Hematopoietic multipotent progenitor cell treated with erythropoietin and hydrocortisone succinate and interleukin-3 and kit ligand, for 6 days (in vitro differentiated cells): ENCODE data around the gene PRR32.
"Not testable (repeated sequence)": the region's sequence is repeated elsewhere in the genome, so short reads cannot be mapped to it uniquely, and the experiment has no call there.

ENCODE experiments used
- DNase-seq: peaks from one replicate; pipeline ENCODE4 v3.0.0-alpha.2; 2015

The PRR32 gene, protein sequence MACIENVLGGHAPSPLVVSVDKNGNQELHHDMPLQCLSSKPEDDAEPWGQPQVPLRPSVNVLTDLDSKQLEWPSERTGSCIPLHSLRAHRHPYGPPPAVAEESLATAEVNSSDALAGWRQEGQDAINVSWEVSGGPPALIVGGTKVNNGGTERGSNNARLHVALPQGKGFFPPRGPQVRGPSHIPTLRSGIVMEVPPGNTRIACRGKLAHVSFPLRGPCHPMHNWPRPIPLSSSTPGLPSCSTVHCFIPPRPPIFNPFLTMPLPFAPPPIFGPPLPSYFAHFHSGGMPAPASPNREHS

GRCh38 chrX:126819429-126819828 lies at the start of gene PRR32:
Gene PRR32 (plus strand): TSS chrX:126819729. CDS start chrX:126819844, 115 bp downstream.
- no peak for DNase-seq

GRCh38 chrX:126770179-126770578 lies 49.4 kb upstream of the PRR32 start:
- DNase-seq: peak; percentile 22

DNA sequence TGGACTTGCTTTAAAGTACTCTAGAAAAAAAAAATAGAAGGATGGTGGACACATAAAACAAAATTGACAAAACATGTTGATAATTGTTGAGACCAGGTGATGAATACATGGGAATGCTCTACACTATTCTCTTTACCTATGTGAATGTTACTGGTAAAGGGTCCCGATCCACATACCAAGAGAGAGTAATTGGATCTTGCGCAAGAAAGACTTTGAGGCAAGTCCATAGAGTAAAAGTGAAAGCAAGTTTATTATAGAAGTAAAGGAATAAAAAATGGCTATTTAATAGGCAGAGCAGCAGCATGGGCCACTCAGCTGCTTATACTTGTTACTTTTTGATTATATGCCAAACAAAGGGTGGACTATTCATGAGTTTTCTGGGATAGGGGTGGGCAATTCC lies 34.0 kb upstream of the PRR32 start:
- DNase-seq: no peak

DNA sequence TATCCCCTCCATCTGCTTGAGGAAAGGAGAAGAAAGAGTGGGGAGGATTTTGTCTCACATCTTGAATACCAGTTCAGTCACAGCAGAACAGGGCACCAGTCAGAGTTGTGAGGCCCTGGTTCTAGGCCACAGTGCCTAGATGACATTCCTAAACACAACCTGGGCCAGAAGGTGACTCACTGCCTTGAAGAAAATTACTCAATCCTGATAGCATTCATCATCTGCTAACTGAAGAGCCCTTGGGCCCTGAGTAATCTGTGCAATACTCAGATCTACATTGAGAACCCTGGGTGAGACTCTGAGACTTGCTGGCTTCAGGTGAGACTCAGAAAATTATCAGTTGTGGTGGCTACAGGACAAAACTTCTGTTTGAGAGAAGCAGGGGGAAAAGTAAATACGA lies 20.5 kb upstream of the PRR32 start:
- no peak for DNase-seq

GRCh38 chrX:126806784-126807183 lies 12.7 kb upstream of the PRR32 start:
- DNase-seq: not testable (repeated sequence)

DNA sequence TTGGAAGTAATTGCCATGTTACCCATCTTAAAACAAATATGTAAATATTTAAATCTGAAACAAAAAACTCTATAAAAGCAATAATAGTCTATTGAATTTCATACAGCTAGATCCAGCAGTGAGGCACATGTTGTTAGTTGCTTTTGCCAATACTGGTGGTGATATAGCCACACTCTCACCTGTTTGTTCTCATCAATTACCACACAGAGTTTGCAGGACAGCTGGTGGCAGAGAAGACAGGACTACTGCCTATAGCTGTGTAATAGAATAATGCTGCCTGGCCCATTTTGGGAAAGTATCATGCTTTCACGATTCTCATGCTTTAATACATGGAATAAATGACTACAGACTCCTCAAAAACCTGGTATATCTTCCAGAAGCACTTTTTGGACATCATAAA lies 3.7 kb upstream of the PRR32 start:
- DNase-seq: no peak

DNA sequence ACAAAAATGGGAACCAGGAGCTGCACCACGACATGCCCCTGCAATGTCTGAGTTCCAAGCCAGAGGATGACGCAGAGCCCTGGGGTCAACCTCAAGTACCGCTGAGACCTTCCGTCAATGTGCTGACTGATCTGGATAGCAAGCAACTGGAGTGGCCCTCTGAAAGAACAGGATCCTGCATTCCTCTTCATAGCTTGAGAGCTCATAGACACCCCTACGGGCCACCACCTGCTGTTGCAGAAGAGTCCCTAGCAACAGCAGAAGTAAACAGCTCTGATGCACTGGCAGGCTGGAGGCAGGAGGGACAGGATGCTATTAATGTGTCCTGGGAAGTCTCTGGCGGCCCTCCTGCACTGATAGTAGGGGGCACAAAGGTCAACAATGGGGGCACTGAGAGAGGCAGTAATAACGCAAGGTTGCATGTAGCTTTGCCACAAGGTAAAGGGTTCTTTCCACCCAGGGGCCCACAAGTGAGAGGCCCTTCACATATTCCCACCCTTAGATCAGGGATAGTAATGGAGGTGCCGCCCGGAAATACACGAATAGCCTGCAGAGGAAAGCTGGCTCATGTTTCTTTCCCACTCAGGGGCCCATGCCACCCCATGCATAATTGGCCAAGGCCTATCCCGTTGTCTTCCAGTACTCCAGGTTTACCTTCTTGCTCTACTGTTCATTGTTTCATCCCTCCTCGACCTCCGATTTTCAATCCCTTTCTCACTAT lies 1.3 kb downstream of the PRR32 start:
- DNase-seq: no peak

GRCh38 chrX:126824338-126825007 lies 4.9 kb downstream of the PRR32 start:
- DNase-seq: no peak

DNA sequence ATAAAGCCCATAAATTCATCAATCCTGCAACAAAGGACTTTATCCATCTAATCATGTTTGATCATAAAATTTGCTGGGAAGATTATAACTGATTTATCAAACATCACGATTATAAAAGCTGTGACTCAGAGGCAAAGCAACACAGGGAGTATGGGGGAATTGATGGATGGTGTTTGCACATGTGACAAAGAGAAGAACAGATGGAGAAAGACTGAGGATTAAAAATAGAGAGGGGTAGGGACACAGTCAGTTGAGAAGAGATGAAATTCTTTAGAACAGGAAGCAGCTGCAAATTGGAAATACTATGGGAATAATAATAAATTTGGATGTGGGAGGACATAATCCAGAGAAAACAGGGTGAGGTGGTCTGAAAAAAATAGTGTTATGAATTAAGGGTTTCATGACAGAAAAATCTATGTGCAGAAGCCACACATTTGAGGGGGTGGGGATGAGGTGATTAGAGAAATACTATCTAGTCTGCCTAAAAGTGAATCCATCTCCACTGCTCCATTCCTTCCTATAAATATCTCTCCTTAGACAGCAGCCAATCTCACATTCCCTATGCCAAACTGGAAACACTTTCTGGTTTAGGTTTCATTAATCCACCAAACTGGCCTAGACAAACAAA lies 6.2 kb downstream of the PRR32 start:
- no peak for DNase-seq

- no peak for DNase-seq
Measured at GRCh38 chrX:126836186-126836585, 16.7 kb downstream of the PRR32 start.

DNA sequence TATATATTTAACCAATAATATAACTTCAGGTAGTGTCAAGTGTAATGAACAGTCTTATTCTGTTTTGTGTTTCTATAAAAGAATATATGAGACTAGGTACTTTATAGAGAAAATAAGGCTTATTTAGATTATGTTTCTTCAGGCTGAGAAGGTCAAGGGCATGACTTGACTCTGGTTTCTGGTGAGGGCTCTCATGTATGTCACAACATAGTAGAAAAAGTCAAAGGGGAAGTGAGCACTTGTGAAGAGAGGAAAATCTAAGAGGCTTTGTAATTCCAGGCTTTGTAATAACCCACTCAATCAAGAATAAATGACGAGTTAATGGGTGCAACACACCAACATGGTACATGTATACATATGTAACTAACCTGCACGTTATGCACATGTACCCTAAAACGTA lies 27.6 kb downstream of the PRR32 start:
- no peak for DNase-seq

DNA sequence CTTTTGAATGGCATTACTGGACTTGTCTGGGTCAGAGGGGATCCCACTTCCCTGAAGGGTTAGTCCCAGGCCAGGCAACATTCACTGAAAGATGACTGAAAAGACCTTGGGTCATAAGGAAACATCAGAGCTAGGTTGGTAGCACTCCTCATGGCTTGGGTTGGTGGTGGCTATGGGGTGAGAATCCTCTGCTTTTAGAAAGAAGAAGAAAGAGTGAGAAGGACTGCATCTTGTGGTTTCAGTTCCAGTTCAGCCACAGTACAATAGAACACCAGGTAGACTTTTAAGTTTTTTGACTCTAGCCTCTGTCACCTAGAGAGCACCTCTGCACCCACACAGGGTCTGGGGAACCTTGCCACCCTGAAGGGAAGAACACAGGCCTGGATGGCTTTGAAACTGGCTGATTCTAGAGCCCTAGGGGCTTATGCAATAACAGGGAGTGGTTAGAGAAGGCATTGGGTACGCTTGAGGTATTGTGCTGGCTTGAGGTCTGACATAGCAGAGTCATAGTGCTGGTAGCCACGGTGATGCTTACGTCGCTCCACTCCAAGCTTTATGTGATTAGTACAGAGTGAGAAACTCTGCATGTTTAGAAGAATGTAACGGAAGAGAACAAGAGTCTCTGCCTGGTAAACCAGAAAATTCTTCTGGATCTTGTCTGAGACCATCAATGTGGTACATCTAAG lies 36.5 kb downstream of the PRR32 start:
- DNase-seq: no peak
